Hematopoietic multipotent progenitor cell treated with erythropoietin and hydrocortisone succinate and interleukin-3 and kit ligand, for 15 days (in vitro differentiated cells): ENCODE results near the gene RPS19BP1.

Experiments
- DNase-seq: peaks from one replicate; pipeline ENCODE4 v3.0.0-alpha.2; 2015; ENCODE audit warnings: low spot score

RPS19BP1 gene

GRCh38 chr22:39559456-39560105 lies 27.0 kb upstream of the RPS19BP1 start:
- peak; percentile 20 for DNase-seq

GRCh38 chr22:39558950-39559349 lies 26.4 kb upstream of the RPS19BP1 start:
- DNase-seq: no peak

GRCh38 chr22:39558254-39558727 lies 25.7 kb upstream of the RPS19BP1 start:
- DNase-seq: no peak

- peak; percentile 24 for DNase-seq
Observed at GRCh38 chr22:39556970-39557841, 24.7 kb upstream of the RPS19BP1 start.

- DNase-seq: no peak
Observed at GRCh38 chr22:39554151-39554550, 21.6 kb upstream of the RPS19BP1 start.

GRCh38 chr22:39553429-39553828 lies 20.9 kb upstream of the RPS19BP1 start:
- DNase-seq: no peak

GRCh38 chr22:39547587-39547947 lies 15.0 kb upstream of the RPS19BP1 start:
- DNase-seq: no peak

- no peak for DNase-seq
Observed at GRCh38 chr22:39546889-39547586, 14.5 kb upstream of the RPS19BP1 start.

- peak; percentile 58 for DNase-seq
Observed at GRCh38 chr22:39545386-39546365, 13.1 kb upstream of the RPS19BP1 start.

- DNase-seq: no peak
Observed at GRCh38 chr22:39543095-39543494, 10.5 kb upstream of the RPS19BP1 start.

GRCh38 chr22:39537975-39538374 lies 5.4 kb upstream of the RPS19BP1 start:
- DNase-seq: no peak

GRCh38 chr22:39536711-39537110 lies 4.2 kb upstream of the RPS19BP1 start:
- no peak for DNase-seq

- no peak for DNase-seq
Observed at GRCh38 chr22:39535831-39536449, 3.4 kb upstream of the RPS19BP1 start.

GRCh38 chr22:39535357-39535725 lies 2.8 kb upstream of the RPS19BP1 start:
- DNase-seq: no peak

- DNase-seq: peak; percentile 82
Observed at GRCh38 chr22:39534591-39535356, 2.2 kb upstream of the RPS19BP1 start.

- no peak for DNase-seq
Observed at GRCh38 chr22:39534092-39534506, 1.6 kb upstream of the RPS19BP1 start.

- no peak for DNase-seq
Observed at GRCh38 chr22:39530692-39531331, 1.7 kb downstream of the RPS19BP1 start.

- DNase-seq: no peak
Observed at GRCh38 chr22:39530116-39530515, 2.4 kb downstream of the RPS19BP1 start.

GRCh38 chr22:39529487-39529851 lies 3.1 kb downstream of the RPS19BP1 start:
- no peak for DNase-seq
